ENCODE measurements around the gene DCAF10.
A peak's percentile ranks its signal among the peaks of the same experiment; 100 is the strongest.
"Not testable (repeated sequence)": the region's sequence is repeated elsewhere in the genome, so short reads cannot be mapped to it uniquely, and the experiment has no call there.

The DCAF10 gene

GRCh38 chr9:37909836-37910235 lies 109.2 kb downstream of the DCAF10 start:
- DNase-seq: not testable (repeated sequence)

GRCh38 chr9:37910271-37910670 lies 109.7 kb downstream of the DCAF10 start:
- DNase-seq: no peak

- no peak for DNase-seq
Observed at GRCh38 chr9:37911271-37911681, 110.7 kb downstream of the DCAF10 start.

GRCh38 chr9:37913480-37914153 lies 113.0 kb downstream of the DCAF10 start:
- peak; percentile 26 for DNase-seq

- no peak for DNase-seq
Observed at GRCh38 chr9:37914154-37914551, 113.6 kb downstream of the DCAF10 start.

GRCh38 chr9:37914701-37915358 lies 114.2 kb downstream of the DCAF10 start:
- DNase-seq: no peak

GRCh38 chr9:37915911-37916470 lies 115.4 kb downstream of the DCAF10 start:
- no peak for DNase-seq

- no peak for DNase-seq
Observed at GRCh38 chr9:37916471-37917312, 116.1 kb downstream of the DCAF10 start.
